Stimulated activated CD4-positive, alpha-beta T cell treated with anti-CD3 and anti-CD28 coated beads, Interleukin-12 subunit alpha, Interleukin-12 subunit beta, amount 100 ng/mL, for 24 hours (primary cell): Measurements from ENCODE around the gene SLC2A4RG.

Experiments used
- DNase-seq, 2 experiments: peaks; one replicate each; pipeline ENCODE4 v3.0.0-alpha.2; 2020; ENCODE audit warnings: low read depth in 2 of 2

SLC2A4RG gene

GRCh38 chr20:63752411-63753101 is 13.0 kb downstream of the SLC2A4RG start:
- DNase-seq = no peak

- no peak for DNase-seq
These were observed 13.8 kb downstream of the SLC2A4RG start for GRCh38 chr20:63753381-63753780.

DNA sequence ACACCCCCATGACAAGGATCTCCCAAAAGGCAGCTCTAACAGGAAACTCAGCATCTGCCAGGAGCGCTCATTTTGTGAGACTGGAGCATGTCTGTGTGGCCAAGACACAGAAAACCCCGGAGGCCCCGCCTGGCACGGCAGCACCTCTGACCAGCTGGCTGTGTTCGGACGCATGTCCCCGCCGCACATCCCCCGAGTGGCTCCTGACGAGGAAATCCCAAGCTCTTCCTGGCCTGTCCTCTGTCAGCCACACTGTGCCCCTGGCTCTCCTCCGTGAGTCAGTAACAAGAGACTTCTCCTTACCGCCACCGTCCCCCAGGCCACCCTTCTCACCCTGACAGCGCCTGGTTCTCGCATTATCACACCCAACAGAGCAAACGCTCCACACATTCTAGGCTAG is 14.4 kb downstream of the SLC2A4RG start:
- DNase-seq = no peak

- no peak for DNase-seq
These were observed 16.5 kb downstream of the SLC2A4RG start for GRCh38 chr20:63755933-63756647.

GRCh38 chr20:63756648-63756991 is 17.0 kb downstream of the SLC2A4RG start:
- DNase-seq = no peak

DNA sequence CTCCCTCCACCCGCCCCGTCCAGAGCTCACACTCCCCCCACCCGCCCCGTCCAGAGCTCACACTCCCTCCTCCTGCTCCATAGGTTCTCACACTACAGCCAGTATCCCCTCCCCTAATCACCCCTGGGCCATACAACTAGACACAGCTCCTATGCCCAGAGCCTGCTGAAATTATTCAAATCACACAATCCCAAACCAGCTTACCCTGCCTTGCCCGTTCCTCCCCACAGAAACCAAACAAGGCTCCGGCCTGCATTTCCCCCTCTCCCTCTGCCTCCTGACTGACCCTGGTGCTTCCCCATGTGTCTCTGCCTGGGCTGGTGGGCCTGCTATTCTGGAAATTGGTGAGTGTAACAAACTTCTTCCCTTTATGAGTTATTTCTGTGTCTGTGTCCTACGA is 18.6 kb downstream of the SLC2A4RG start:
- no peak for DNase-seq

DNA sequence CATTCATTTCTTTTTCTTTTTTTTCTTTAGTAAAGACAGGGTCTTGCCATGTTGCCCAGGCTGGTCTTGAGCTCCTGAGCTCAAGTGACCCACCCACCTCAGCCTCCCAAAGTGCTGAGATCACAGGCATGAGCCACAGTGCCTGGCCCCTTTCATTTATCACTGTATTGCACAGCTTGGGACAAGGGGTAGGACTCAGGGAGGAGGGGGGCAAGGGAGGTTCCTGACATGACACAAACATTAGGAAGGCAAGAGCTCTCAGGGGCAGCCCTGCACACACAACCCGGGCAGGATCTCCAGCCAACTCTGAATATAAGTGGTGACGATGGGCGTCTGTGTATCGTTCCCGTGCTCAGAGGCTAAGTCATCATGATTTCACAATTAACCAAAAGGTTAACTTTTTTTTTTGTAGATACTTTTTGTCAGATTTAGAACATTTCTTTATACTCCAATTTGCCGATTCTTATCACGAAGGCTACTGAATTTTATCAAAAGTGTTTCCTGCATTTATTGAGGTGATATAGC is 19.9 kb downstream of the SLC2A4RG start:
- DNase-seq = no peak

DNA sequence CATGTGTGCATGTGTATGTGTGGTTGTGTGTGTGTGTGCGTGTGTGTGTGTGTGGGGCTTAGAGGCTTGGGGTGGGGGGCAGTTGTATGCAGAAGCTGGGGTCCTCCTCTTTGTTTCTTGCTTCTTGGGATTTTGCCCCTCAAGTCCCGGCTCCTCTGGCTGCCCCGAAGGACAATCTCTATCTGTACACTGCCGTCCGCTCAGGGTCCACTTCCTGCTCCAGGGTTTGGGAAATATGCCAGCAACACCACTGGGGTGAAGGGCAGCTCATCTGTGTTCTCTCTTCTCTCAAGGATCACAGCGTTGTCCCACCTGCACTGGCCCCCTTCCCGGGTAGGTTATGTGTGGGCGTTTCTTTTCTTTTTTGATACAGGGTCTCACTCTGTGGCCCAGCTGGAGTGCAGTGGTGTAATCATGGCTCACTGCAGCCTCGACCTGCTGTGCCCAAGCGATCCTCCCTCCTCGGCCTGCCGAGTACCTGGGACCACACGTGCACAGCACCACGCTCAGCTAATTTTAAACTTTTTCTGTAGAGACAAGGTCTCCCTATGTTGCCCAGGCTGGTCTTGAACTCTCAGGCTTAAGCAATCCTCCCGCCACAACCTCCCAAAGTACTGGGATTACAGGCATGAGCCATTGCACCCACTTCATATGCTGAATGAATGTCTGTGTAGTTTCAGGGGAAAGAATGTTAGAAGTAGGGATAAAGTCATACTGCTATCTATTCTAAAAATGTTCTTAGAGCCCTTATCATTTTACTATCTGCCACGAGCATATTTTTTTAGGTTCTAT is 25.7 kb downstream of the SLC2A4RG start:
- DNase-seq = no peak

GRCh38 chr20:63765902-63766301 is 26.3 kb downstream of the SLC2A4RG start:
- DNase-seq = no peak

GRCh38 chr20:63766695-63767426 is 27.3 kb downstream of the SLC2A4RG start:
- no peak for DNase-seq

- no peak for DNase-seq
These were observed 27.9 kb downstream of the SLC2A4RG start for GRCh38 chr20:63767456-63767855.

DNA sequence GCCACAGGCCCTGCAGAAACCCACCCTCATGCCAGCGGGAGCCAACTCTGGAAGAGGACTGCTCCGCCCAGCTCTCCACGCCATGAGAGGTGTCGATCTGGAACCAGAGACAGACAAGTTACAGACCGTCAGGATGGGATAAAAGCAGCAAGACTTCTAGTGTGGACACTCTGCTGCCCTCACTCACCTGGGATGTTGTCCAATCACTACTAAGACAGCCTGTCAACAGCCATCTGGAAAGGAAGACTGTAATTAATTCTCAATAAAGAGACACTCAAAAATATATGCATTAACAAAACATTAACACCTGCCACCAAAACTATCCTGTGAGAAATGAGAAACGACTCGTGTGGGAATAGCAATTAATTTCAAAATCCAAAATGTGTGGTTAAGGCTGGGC is 28.3 kb downstream of the SLC2A4RG start:
- DNase-seq = no peak

- DNase-seq = no peak
These were observed 29.3 kb downstream of the SLC2A4RG start for GRCh38 chr20:63768591-63769515.

DNA sequence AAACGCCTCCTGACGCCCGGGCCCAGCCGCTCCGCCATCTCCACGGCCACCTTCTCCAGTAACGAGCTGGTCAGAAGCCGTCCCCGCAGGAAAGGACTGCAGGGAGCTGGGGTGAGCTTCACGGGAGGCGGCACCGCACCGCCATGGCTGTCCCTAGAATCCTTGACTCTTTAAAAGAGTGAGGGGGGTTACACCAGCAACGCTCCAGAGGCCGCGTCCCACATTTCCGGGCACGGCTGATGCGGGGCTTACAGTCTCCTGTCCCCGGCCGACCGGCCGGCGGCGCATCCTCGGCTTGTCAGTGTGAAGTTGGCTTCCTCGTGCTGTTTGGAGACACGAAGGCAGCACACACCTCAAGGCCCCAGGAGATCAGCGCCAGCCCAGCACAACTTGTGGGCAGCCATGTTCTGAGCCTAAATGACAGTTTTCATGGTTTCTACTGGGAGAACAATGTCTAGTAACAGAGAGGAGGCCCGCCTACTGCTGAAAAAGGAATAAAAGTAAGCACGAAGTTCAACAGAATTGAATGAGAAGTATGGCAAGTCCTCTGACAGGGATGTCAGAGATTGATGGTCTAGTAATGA is 30.4 kb downstream of the SLC2A4RG start:
- no peak for DNase-seq

DNA sequence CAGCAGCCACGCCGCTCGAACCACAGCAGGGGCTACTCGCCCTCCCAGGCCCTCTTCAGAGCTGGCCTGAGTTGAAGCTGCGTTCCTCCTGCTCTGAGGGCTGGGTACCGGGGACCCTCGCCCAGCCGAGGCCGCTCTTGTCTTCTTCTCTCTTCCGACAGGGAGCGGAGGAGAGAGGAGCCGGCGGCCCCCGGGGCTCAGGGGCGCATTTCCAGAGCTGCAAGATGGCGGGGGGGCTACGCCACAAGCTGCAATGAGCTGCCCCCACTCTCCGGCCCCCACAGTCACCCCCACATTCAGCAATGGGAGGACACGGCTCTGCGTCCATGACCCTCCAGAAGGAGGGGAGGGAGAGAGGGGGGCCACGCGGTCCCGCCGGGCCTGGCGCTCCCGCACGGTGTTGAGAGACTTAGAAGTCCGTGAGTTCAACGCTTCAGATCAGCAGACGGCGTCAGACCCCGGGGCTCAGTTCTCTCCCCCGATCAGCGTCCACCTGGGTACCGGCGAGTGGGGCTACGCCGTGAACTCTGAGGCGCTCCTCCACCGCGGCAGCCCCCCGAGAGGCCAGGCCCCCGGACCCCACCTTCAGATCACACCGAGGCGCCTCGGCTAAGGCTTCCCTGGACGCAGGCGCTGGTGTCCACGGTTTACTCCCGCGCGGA is 31.6 kb downstream of the SLC2A4RG start:
- DNase-seq = no peak

GRCh38 chr20:63772781-63773518 is 33.4 kb downstream of the SLC2A4RG start:
- DNase-seq = no peak

GRCh38 chr20:63773571-63774241 is 34.1 kb downstream of the SLC2A4RG start:
- DNase-seq = no peak

- no peak for DNase-seq
These were observed 34.7 kb downstream of the SLC2A4RG start for GRCh38 chr20:63774306-63774705.
